ENCODE measurements around the gene SPIRE1. TPM values are rescaled to one million over a fixed set of nuclear protein-coding genes. Genes with fewer than 3 reads are reported as not detected.

The SPIRE1 gene
- total and polyA plus RNA-seq, 2 of the 4 experiments (the other 2 are of a cell fraction), result 11.6 to 31.4 TPM

DNA sequence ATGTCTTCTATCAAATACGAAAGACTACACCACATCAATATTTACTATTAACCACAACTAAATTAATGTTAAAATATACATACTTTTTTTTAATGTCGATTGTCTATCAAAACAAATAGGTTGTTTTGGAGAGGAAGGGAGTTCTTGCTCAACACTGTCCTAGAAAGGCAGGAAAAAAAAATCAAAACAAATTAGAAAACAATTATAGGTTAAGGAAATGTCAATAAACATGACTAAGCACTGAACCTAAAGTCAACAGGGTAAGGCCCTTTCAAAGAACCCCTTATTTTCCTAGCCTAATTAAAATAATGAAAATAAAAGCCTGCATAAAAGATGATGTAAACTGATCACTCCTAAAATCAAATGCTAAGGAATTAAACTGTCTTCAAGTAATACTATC is 41.8 kb upstream of the SPIRE1 start:
- no peak overlapping the region for H3K4me3 ChIP-seq (ENCODE audit: insufficient read depth, low read depth, low read length)
- H4K5ac ChIP-seq (ENCODE audit: low read depth, low read length), result no peak overlapping the region
- H3K27ac ChIP-seq (ENCODE audit: insufficient read depth, low read length), result no peak overlapping the region
- H3K4me2 ChIP-seq (ENCODE audit: low read depth, low read length), result no peak overlapping the region
- POLR2A ChIA-PET (ENCODE audit: unreplicated experiment), result no interaction called here
- H3K18ac ChIP-seq (ENCODE audit: low read depth, low read length), result no peak overlapping the region
- no peak overlapping the region for H2BK120ac ChIP-seq (ENCODE audit: low read depth, low read length)
- peaks cover 4% of the 10 kb centered on the region; the same call in 1 of the 2 replicates for H3K4me1 ChIP-seq (ENCODE audit: control insufficient read depth, insufficient read depth, low read length)
- TF ChIP-seq CEBPB (IDR thresholded peaks at IDR 0.05; ENCODE audit: low read depth, low read length), result no peak
- H2AFZ ChIP-seq (replicated peaks; ENCODE audit: low read length, poor library complexity), result no peak overlapping the region
- CTCF ChIA-PET, result interaction anchor here (0.7 kb wide), 1 partner anchor 20 kb away, joined by 6 read pairs; no protein-coding TSS in a partner anchor
- H3K23ac ChIP-seq (ENCODE audit: low read depth, low read length), result no peak overlapping the region
- no peak overlapping the region for H3K4ac ChIP-seq (ENCODE audit: low read depth, low read length)
- no peak for ATAC-seq (ENCODE audit: low read depth)
- no peak for DNase-seq
- no peak overlapping the region for H2AK5ac ChIP-seq (ENCODE audit: low read depth, low read length)
- in situ Hi-C loops (cut with MboI; ENCODE audit: low sequenced_read_pairs), result no loop called here
- H2BK15ac ChIP-seq (ENCODE audit: low read depth, low read length), result no peak overlapping the region
- no peak overlapping the region for H2BK20ac ChIP-seq (ENCODE audit: low read depth, low read length)
- WGBS, 2 experiments (ENCODE audit: extremely low coverage in 2 of 2, insufficient read length in 1 of 2), result no CpG with 5 or more reads among the region's 2 CpGs
- no peaks in the 10 kb centered on the region for H4K20me1 ChIP-seq (ENCODE audit: insufficient read depth, low read length)
- no peak overlapping the region for H3K9ac ChIP-seq (ENCODE audit: low read depth, low read length)
- H3K27me3 ChIP-seq (ENCODE audit: control insufficient read depth, insufficient read depth, low read length), result no peaks in the 10 kb centered on the region
- H4K8ac ChIP-seq (ENCODE audit: low read depth in 2 of 2, low read length in 2 of 2), result no peak overlapping the region
- H3K14ac ChIP-seq (replicated peaks; ENCODE audit: low read depth, low read length), result no peak overlapping the region
- H3K36me3 ChIP-seq (ENCODE audit: control insufficient read depth, insufficient read depth, low read length), result no peaks in the 10 kb centered on the region
- H3K79me1 ChIP-seq (ENCODE audit: low read depth in 1 of 2, low read length in 2 of 2), result peaks cover 15 to 22% of the 10 kb centered on the region in 2 experiments
- no peaks in the 10 kb centered on the region for H3K9me1 ChIP-seq (ENCODE audit: insufficient read depth, low read length)
- no peak overlapping the region for H2BK5ac ChIP-seq (ENCODE audit: low read depth, low read length, poor library complexity, severe bottlenecking)
- BruUV-seq (replicated peaks), result no TSS peak
- H3K56ac ChIP-seq (ENCODE audit: extremely low read depth, insufficient read depth, low read length), result no peak overlapping the region
- no peaks in the 10 kb centered on the region for H3K9me3 ChIP-seq (ENCODE audit: control insufficient read depth, insufficient read depth, low read length)
- intact Hi-C loops (cut with micrococcal nuclease), result no loop called here
- no peak overlapping the region for H4K91ac ChIP-seq (ENCODE audit: insufficient read depth, low read depth, low read length)
- no peak overlapping the region for H2AK9ac ChIP-seq (replicated peaks; ENCODE audit: low read depth, low read length, poor library complexity)
- dilution Hi-C loops (cut with HindIII; ENCODE audit: low sequenced_read_pairs, unreplicated experiment), result no loop called here

Data from IMR-90 (cell line).